ENCODE results near the gene ARHGAP21. TPM values are rescaled to one million over a fixed set of nuclear protein-coding genes. Genes with fewer than 3 reads are reported as not detected.
A peak's percentile ranks its signal among the peaks of the same experiment; 100 is the strongest.

Gene ARHGAP21
- total RNA-seq, 1 donor from 2014 or later = 69.7 TPM

- TF ChIP-seq CTCF (conservative IDR thresholded peaks at IDR 0.05) = no peak
- Mint-ChIP-seq H3K27ac (no peak overlapping the region), H3K36me3 (no peaks in the 10 kb centered on the region), H3K4me3 (no peak overlapping the region), H3K9me3 (no peaks in the 10 kb centered on the region), H3K27me3 (no peaks in the 10 kb centered on the region), H3K4me1 (ENCODE audit: unreplicated experiment) (no peaks in the 10 kb centered on the region)
- no peak for DNase-seq (ENCODE audit: extremely low spot score, unreplicated experiment)
These were observed 21.3 kb upstream of the ARHGAP21 start for GRCh38 chr10:24744946-24745345.

GRCh38 chr10:24740714-24741113 lies 17.0 kb upstream of the ARHGAP21 start:
- no peak for DNase-seq (ENCODE audit: extremely low spot score, unreplicated experiment)
- H3K36me3 Mint-ChIP-seq = no peaks in the 10 kb centered on the region
- no peak overlapping the region for H3K4me3 Mint-ChIP-seq
- TF ChIP-seq CTCF (conservative IDR thresholded peaks at IDR 0.05) = no peak
- H3K27ac Mint-ChIP-seq = no peak overlapping the region
- peaks cover 11% of the 10 kb centered on the region for H3K4me1 Mint-ChIP-seq (ENCODE audit: unreplicated experiment)
- H3K9me3 Mint-ChIP-seq = peaks cover under 1% of the 10 kb centered on the region
- no peaks in the 10 kb centered on the region for H3K27me3 Mint-ChIP-seq

GRCh38 chr10:24737001-24737400 lies 13.3 kb upstream of the ARHGAP21 start:
- DNase-seq (ENCODE audit: extremely low spot score, unreplicated experiment) = no peak
- Mint-ChIP-seq H3K4me1 (ENCODE audit: unreplicated experiment) (peaks cover 16% of the 10 kb centered on the region), H3K36me3 (no peaks in the 10 kb centered on the region), H3K9me3 (peaks cover 5% of the 10 kb centered on the region), H3K27me3 (no peaks in the 10 kb centered on the region), H3K4me3 (no peak overlapping the region), H3K27ac (no peak overlapping the region)
- TF ChIP-seq CTCF (conservative IDR thresholded peaks at IDR 0.05) = no peak

- no peak overlapping the region for H3K4me3 Mint-ChIP-seq
- no peaks in the 10 kb centered on the region for H3K36me3 Mint-ChIP-seq
- TF ChIP-seq CTCF (conservative IDR thresholded peaks at IDR 0.05) = no peak
- H3K9me3 Mint-ChIP-seq = peaks cover 5% of the 10 kb centered on the region
- H3K27ac Mint-ChIP-seq = peak overlapping the region; percentile 91
- H3K27me3 Mint-ChIP-seq = no peaks in the 10 kb centered on the region
- DNase-seq (ENCODE audit: extremely low spot score, unreplicated experiment) = no peak
- peaks cover 12% of the 10 kb centered on the region for H3K4me1 Mint-ChIP-seq (ENCODE audit: unreplicated experiment)
These were observed 8.3 kb upstream of the ARHGAP21 start for GRCh38 chr10:24731942-24732341.

DNA sequence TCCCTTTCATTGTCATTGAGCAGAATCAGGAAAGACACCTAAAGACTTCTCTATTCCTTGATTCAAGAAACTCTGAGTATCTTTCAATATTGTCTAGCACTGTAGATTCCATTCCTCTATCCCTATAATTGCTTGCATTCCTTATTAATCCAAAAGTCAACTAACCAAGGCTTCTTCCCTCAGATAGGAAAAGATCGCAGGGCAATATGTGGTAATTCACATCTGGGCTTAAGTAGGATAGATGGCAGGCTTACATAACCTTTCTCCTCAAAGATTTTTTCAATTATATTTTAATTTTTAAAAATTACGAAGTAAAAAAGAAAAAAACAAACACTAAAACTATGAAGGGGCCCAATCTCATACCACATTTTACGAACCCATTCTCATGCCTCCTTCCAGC lies 7.1 kb upstream of the ARHGAP21 start:
- H3K9me3 Mint-ChIP-seq = peaks cover 5% of the 10 kb centered on the region
- H3K36me3 Mint-ChIP-seq = no peaks in the 10 kb centered on the region
- no peak for DNase-seq (ENCODE audit: extremely low spot score, unreplicated experiment)
- no peak overlapping the region for H3K27ac Mint-ChIP-seq
- H3K27me3 Mint-ChIP-seq = no peaks in the 10 kb centered on the region
- H3K4me3 Mint-ChIP-seq = no peak overlapping the region
- peaks cover 5% of the 10 kb centered on the region for H3K4me1 Mint-ChIP-seq (ENCODE audit: unreplicated experiment)
- no peak for TF ChIP-seq CTCF (conservative IDR thresholded peaks at IDR 0.05)

GRCh38 chr10:24727786-24728185 lies 4.1 kb upstream of the ARHGAP21 start:
- no peak overlapping the region for H3K4me3 Mint-ChIP-seq
- no peak overlapping the region for H3K27ac Mint-ChIP-seq
- no peaks in the 10 kb centered on the region for H3K4me1 Mint-ChIP-seq (ENCODE audit: unreplicated experiment)
- no peak for DNase-seq (ENCODE audit: extremely low spot score, unreplicated experiment)
- no peaks in the 10 kb centered on the region for H3K9me3 Mint-ChIP-seq
- H3K36me3 Mint-ChIP-seq = no peaks in the 10 kb centered on the region
- no peaks in the 10 kb centered on the region for H3K27me3 Mint-ChIP-seq
- TF ChIP-seq CTCF (conservative IDR thresholded peaks at IDR 0.05) = peak; percentile 45
